Stimulated activated CD4-positive, alpha-beta T cell treated with anti-CD3 and anti-CD28 coated beads, Interleukin-2, amount 100 ng/mL, for 48 hours (primary cell): ENCODE results near the gene SLC11A2.
"Not testable (repeated sequence)": the region's sequence is repeated elsewhere in the genome, so short reads cannot be mapped to it uniquely, and the experiment has no call there.

Experiments
- DNase-seq, 2 donors: peaks; one replicate each; pipeline ENCODE4 v3.0.0-alpha.2; 2020

The SLC11A2 gene

DNA sequence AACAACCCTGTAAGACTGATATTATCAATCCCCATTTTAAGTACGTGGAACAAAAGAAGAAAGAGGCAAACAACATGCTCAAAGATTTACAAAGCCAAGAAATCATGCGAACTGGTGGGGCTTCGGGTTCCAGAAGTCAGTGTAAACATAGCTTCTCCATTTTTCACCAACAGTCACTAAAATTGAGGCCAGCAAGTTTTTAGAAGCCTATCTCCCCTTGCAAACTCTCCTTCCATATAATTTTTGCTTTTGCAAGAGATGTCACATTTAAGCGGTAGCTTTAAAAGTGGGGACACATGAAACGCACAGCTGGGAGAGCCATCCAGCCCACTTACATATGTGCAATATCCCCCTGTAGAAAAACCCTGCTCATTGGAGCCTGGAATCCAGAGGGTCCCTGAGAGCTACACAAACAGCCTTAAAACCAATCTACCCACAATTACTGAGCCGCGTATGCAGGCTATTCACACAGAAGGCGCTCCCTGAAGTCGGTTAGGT lies 797 bp downstream of the SLC11A2 start:
- no peak for DNase-seq

DNA sequence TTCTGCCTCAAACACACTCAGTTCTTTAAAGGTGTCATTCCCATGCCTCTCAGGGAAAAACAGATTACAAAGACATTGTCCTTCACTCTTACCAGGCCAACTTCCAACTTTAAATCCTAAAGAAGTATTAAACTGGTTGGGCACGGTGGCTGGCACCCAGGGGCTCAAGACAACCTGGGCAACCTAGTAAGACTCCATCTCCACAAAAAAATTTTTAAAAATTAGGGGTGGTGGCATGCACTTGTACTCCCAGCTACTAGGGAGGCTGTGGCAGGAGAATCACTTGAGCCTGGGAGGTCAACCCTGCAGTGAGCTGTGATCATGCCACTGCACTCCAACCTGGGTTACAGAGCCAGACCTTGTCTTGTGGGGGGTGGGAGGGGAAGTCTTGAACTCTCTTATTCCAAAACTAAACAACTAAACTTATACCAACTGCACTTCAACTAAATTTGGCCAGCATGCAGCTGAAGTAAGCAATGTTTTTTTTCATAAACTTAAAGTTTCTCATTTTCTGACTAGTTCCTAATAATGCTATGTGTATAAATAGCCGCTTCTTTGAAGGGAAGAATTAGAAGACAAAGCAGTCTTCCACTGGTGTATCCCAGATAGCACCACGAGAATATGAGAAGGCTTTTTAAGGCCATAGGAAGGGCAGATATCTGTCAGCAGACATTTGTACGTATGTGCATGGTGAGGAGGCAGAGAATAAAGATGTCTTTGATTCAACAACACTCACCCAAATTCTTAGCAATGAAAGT lies 2.4 kb downstream of the SLC11A2 start:
- DNase-seq = no peak

GRCh38 chr12:51021694-51022093 lies 4.5 kb downstream of the SLC11A2 start:
- DNase-seq = no peak

- DNase-seq = no peak
Observed at GRCh38 chr12:51020448-51021182, 5.6 kb downstream of the SLC11A2 start.

GRCh38 chr12:51019927-51020326 lies 6.3 kb downstream of the SLC11A2 start:
- no peak for DNase-seq

DNA sequence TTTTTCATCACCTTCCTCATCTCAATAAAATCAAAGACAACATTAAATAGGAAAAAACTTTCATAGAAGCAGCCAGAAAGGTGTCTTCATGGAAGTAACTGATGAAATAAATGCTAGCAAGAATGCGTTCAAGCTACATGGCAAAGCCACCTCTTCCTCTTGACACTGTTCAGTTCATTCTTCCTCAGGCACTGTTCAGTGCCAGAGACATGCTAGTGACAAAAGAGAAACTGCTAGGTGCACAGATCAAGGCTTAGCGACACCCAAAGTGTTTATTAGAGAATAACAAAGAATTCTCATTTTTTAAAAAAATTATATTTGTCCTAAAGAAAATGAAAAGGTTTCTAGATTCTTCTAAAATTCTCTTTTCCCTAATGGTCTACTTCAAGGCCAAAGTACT lies 7.2 kb downstream of the SLC11A2 start:
- no peak for DNase-seq

DNA sequence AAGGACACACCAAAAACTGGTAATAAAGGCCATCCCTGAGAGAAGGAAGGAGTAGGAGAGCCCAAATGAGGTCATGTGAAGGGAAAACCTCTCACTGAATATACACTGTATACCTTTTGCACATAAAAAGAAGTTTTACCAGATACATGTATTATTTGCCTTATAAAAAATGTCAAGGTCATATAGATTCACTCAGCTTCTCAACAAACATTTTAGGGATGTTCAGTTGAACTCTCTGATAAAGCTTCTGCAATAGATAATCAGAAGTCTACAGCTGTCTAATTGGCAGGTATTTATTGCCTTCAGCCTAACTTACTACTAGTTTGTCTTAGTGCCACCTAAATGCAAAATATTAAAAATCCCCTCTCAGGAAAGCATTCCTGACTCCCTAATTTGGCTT lies 8.7 kb downstream of the SLC11A2 start:
- no peak for DNase-seq

DNA sequence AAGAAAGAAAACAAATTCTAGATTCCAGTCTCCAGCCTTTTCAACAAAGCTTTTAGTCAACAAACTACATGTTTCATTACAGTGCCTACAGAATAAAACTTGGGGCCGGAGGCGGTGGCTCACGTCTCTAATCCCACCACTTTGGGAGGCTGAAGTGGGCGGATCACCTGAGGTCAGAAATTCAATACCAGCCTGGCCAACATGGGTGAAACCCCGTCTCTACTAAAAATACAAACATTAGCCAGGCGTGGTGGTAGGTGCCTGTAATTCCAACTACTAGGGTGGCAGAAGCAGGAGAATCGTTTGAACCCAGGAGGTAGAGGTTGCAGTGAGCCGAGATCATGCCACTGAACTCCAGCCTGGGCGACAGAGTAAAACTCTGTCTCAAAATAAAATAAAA lies 11.7 kb downstream of the SLC11A2 start:
- not testable (repeated sequence) for DNase-seq

GRCh38 chr12:51013441-51013840 lies 12.7 kb downstream of the SLC11A2 start:
- DNase-seq = no peak

DNA sequence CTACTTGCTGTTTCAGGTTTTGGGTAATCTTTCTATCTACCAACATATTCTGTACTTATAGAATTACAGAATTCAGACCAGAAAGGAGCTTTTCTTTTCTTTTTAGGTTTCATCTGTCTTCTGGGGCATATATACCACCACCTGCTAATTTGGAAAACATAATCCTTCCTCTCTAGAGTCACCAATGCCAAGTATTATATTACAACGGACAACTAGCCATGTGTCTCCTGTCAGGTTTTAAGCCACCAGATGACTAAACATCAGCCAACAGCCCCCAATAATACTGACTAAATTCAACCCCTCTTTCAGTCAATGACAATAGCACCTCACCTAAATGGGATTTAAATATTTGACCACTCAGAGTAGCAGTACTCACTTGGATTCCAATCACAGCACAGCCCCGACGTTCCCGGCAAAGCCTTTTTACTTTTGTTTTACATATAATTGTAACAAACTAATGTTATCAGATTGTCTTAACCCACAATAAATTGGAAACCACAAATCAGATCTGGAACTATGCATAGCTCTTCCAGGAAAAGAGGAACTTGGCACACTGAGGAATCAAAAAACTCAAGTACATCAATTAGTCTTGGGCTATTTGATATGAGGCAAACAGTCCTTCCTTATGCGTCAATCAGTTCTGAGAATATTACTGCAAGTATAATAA lies 13.5 kb downstream of the SLC11A2 start:
- no peak for DNase-seq

DNA sequence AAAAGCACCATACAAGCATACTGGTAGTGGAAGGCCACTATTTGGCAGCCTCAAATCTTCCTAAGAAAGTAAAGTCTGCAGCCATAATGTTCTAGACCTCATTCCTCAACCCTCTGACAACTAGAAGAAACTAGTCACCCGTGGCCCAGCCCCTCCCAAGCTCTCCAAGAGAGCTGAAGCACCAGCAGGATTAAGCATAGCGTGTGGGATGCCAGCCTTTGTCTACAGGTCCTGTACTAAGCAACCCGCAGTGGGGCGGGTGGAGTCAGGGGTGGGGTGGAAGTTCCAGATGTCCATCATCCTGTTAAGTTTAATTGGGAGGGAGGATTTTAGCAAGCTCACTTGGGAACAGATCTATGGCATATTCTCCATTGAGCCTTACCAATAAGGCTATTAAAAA lies 14.2 kb downstream of the SLC11A2 start:
- no peak for DNase-seq

GRCh38 chr12:51009056-51009440 lies 17.1 kb downstream of the SLC11A2 start:
- peak in 1 of 2 donors; percentile 41 for DNase-seq

DNA sequence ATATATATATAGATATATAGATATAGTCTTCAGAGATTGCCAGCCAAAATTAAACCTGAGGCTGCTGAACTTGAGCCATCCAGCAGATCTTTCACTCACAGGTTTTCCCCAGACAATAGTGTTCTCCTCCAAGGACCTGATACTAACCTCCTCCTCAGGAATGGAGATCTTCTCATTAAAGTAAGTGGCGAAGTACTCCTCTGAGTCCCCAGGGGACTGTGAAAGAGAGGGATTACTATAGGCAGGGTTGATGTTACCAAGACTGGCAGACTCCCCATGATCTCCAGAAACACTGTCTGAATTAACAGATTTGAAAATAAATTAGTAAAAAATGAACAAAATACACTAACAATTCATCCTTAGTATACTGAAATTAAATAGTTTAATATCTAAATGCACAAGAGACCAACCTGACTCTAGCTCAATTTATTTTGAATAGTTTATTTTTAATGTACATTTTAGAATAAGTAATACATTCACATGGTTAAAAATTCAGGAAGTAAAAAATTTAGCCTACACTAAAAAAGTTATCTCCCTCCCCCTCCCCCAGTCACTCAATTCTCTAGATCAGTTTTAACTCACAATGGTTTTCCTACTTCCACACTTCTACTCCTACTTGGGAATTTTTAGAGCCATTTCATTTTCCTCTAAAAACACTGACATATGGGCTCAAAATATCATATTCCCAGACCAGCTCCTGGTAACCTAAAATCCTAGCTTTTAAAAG lies 17.7 kb downstream of the SLC11A2 start:
- DNase-seq = no peak

- DNase-seq = no peak
Observed at GRCh38 chr12:51005671-51006070, 20.5 kb downstream of the SLC11A2 start.

- no peak for DNase-seq
Observed at GRCh38 chr12:51005030-51005429, 21.2 kb downstream of the SLC11A2 start.

- no peak for DNase-seq
Observed at GRCh38 chr12:51004504-51004903, 21.7 kb downstream of the SLC11A2 start.

DNA sequence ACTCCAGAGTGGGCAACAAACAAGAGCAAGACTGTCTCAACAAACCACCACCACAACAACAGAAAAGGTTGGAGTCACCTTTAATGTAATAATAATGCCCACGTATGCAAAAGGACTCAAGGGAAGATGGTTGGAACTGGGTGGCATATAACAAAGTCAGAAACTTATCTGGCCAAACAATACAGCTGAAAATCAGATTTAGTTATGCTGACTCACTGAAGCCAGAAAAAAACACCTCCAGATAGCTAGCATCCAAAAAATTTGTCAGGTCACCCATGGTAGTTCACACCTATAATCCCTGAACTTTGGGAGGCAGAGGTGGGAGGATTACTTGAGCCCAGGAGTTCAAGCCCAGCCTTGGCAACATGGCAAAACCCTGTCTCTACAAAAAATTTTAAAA lies 24.4 kb downstream of the SLC11A2 start:
- DNase-seq = no peak

GRCh38 chr12:51000245-51000644 lies 25.9 kb downstream of the SLC11A2 start:
- no peak for DNase-seq

GRCh38 chr12:50999093-50999492 lies 27.1 kb downstream of the SLC11A2 start:
- DNase-seq = no peak

GRCh38 chr12:50992819-50993218 lies 33.4 kb downstream of the SLC11A2 start:
- no peak for DNase-seq

GRCh38 chr12:50991291-50991690 lies 34.9 kb downstream of the SLC11A2 start:
- no peak for DNase-seq

GRCh38 chr12:50990791-50991190 lies 35.4 kb downstream of the SLC11A2 start:
- DNase-seq = no peak

DNA sequence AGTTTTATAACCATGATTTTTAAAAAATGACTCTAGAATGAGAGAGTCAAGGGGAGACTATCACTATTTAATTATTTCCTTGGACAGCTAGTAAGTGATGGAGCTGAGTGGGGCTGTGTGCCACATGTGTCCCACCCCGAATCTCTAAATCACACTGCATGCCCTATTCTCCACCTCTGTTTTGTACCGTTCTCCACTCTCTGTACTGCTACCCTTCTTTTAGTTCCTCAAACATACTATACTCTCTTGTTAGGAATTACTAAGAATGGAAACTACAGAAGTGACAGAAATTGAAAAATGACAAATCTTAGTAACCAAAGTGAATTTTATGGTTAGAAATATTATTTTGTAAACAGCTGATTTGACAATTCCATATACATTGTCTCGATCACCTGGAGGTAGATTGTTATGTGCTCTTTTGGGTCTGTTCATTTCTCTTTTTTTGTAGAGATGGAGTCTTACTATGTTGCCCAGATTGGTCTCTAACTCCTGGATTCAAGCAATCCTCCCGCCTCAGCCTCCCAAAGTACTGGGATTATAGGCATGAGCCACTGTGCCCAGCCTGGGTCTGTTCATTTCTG lies 35.9 kb downstream of the SLC11A2 start:
- no peak for DNase-seq
